NCI-H1105 (cell line): ENCODE results near the gene ELAVL2.

Source experiments
- DNase-seq: peaks from one replicate; lab custom pipeline; 2025; lab: John Stamatoyannopoulos, UW

The ELAVL2 gene

DNA sequence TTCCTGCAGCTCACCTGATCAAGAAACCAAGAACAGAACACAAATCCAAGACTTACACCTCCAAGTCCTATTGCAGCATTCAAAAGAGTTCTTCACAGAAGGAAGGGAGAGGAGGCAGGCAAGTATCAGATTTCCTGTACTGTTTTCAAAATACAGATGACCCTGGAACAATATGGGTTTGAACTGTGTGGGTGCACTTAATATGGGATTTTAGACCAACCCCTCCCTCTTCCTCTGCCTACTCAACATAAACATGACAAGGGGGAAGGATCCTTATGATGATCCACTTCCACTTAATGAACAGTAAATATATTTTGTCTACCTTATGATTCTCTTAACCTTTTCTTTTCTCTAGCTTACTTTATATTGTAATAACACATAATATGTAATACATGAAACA, 104.6 kb downstream of the ELAVL2 start:
- no peak for DNase-seq

DNA sequence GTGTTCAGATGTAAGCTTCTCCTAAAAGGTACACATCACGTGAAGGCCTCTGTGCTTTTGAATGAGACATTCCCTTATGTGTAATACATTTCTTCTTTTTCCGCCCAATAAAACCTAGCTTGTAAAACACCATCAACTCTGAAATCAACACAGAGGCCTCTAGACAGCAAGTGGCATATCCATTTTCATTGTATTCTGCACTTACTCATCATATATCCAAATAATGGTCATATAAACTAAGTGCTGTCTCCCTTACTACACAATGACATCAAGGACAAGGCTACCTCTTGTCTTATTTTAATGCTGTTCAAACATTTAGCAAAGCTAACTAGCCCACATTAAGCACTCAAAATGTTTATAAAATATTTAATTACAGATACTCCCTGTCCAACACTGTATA, 108.5 kb downstream of the ELAVL2 start:
- DNase-seq = no peak

DNA sequence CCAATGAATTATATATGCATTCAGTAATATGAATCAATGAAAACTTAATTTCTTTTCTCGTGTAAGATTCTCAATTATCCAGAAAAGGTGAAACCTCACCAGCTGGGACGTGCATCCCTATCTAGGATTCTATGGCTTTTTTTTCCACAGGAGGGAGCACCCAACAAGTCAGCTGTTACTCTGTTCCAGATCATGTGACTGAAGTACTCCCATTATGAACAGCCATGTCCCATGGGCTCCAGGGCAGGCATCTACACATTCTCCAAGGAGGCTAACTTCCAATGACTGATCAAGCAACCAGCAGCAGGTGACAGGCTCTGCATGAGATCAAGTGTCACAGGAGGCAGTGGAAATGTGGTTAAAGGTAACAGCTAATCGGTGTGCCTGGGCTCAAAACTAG, 118.8 kb downstream of the ELAVL2 start:
- no peak for DNase-seq

DNA sequence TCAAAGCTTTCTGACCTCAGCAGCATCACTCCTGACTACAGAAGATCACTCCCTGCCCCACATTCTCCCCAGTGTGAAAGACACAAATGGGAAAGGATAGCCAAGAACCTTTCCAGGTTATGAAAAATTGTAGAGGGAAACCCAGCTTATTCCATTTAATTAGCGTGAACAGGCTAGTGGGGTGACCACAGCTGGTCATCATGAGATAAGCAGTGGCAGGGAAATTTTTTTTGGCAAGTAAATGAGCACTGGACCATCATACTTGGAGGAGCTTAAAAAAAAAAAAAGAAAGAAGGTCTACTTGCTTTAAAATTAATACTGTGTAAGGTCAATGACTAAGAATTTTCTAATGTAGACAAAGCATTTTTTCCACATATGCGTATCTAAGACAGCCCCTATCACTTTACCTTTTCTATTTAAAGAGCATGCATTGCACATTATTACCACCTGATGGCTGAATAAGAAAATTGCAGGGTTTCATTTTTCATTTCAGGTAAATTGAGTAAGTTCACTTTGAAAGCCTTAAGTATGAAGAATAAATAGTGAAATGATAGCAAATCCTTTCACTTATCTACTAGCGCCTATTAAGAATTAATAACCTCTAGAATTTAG, 123.6 kb downstream of the ELAVL2 start:
- no peak for DNase-seq

DNA sequence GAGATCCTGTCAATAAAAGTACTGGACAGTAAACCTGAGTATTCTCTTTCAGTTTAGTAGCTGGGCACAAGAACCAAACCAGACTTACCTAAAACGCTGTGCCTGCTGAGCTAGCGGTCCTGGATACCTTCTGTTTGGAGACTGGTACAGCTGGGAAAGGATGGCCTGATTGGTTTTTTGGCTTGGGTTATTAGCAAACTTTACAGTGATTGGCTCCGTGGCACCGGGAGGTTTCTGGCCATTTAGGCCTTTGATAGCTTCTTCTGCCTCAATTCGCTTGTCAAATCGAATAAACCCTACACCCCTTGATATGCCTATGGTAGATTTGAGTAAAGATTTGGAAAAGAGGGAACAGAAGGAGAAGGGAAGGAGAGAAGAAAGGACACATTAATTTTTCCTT, 124.7 kb downstream of the ELAVL2 start:
- no peak for DNase-seq

DNA sequence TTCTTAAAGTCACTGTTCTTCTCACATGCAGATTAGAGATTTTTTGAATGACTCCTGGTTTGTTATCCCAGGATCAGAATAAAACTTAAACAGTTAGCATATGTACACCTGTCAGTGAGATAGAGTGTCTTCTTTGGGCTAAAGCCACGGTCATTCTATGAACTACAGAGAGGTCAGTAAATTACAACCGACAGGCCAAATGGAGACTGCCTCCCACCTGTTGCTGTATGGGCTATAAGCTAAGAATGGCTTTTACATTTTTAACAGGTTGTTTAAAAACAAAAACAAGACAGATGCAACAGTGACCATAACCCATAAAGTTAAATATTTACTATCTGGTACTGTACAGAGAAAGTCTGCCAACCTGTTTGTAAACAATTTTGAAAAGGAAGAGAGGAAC, 125.7 kb downstream of the ELAVL2 start:
- DNase-seq = no peak

DNA sequence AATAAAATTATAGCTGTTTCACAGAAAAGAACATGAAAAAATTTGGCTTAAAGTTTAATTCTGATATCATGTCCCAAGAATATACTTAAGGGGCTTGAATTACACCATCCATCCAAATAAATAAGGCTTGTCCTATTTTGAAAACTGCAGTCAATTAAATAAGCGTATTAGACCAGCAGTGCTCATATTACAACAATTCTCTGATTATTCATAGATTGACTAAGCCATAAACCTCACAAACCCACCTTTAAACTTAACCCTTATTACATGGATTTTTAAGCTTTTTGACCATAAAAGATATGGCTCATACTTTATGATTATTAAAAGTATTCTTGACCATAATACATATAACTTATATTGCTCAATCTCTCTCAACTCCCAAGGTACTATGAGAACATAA, 127.9 kb downstream of the ELAVL2 start:
- DNase-seq = no peak

DNA sequence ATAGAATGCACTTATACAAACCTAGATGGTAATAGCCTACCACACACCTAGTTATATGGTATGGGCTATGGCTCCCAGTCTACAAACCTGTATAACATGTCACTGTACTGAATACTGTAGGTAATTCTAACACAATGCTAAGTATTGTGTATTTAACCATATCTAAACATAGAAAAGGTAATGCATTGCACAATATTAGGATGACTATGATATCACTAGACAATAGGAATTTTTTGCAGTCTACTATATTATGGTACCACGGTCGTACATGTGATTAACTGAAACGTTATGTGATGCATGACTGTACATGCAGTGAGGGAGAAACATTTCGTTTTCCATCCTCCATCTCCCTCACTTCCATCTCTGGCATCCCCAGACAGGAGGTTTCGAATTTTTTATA, 130.5 kb downstream of the ELAVL2 start:
- no peak for DNase-seq

DNA sequence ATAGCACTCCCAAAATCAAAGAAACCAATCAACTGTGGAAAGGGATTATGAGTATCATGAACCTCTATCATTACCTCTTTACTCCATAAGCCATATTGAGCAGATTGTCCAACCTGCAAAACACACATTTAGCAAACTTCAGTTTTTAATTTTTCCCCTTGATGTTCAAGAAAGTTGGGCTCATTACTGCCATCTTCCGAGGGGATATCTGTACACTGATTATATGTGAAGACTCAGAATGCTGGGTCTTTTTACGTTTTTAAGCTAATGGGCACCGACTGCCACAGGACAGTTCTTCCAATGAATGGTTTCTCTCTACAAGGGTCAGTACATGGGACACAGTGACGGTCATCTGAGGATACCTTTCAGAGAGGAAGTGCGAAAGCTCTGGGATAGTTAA, 132.7 kb downstream of the ELAVL2 start:
- no peak for DNase-seq

DNA sequence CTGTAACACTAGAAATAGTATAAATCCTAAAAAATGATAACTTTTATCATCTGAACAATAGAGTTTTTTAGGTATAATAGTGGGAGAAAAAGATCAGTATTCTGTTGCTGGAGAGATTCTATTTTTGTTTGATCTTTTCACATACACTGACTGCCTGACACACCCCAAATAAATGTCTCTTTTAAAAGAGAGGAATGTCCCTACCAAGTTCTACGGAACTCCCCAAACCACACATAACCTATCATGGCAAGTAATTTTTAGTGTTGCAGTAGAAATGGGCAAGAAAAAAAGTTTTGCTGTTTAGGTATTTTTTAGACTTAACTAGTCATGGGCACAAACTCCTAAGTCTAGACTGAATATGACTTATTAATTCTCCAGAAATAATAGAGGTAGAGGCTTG, 139.1 kb downstream of the ELAVL2 start:
- no peak for DNase-seq

DNA sequence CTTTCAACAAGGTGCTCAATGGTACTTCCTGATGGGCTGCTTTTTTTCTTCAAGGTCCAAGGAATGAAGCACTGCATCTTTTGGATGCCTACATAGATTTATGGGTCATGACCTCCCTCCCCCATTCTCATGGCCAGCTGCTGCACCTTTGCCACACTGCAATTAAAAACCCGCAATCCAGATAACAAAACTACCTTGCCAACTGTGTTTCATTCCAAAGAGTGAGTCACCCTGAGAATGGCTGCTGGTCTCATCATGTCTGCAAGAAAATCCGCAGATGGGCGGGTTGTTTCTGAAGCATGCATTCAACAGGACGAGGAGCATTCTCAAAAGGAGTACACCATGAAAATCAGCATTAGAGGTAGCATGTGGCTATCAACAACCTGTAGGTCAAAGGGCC, 139.8 kb downstream of the ELAVL2 start:
- no peak for DNase-seq

DNA sequence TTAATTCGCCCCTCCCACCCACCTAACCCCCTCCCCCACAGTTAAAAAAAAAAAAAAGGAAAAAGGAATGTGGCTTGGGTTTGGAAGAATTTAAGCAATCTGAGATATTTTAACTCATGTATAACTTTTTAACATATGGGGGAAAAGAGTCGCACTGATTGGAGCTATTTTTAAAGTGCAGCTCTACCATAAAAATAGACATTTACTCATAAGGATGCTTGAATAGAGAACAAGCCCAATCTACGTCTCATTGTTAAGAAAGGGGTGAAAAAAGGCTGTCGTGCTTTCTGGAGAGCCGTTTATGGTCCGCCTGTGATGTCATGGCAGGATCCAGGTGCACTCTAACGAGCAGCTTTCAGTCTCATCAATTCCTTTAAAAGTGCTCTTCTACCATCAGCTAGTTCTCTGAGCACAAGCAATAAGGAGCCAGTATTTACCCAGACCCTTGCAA, 142.4 kb downstream of the ELAVL2 start:
- no peak for DNase-seq

DNA sequence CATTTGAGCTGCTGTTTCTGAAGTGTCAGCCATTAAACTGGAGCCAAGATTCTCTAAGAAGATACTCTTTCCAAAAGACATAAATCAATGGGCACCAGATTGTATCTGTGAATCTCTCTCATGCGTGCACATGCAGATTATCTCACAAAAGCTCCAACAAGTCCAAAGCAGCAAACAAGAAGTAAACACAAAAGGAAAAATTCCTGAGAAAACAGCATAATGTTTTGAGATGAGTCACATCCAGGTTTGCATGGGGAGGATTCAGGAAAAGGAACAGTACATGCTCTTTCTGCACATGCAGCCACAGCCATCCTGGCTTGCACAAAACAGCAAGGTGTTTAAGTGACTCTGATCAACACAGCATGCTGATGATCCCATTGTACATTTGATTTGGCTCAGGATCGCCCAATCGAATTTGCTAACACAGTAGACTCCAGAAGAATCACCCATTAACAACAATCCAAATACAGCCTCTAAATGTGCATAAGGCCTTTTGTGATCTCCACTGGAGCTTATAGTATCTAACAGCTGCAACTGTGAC, 143.1 kb downstream of the ELAVL2 start:
- DNase-seq = no peak

DNA sequence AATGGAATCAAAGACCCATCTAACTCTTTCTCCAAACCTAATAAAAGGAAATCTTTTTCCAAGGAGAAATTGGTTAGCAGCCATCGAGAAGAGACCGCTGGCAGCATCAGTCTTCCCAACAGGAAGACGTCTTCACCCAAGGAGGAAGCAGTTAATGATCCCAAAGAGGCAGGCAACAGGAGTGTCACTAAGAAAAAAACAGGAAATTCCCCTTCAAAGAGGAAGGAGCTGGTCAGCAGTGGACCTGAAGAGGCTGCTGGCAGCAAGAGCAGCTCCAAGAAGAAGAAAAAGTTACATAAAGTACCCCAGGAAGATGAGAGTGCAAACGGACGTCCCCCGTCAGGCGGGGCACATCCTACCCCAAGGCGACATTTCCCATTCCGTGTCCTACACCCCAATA, 143.7 kb downstream of the ELAVL2 start:
- no peak for DNase-seq

DNA sequence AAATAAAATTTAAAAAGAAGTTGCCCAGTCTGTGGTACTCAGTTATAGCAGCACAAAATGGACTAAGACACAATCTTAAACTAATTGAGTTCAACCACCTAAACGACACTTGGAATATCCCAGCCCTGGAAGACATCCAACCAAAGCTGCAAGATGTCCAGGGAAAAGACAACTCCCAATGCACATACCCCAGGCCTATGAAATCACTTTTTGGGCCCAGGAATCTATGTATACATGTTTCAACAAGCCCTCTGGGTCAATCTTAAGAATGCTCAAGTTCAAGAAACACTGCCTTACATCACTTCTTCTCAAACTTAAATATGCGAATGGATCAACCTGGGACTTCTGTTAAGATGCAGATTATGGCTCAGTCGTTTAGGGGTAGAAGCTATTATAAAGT, 148.6 kb downstream of the ELAVL2 start:
- DNase-seq = no peak

DNA sequence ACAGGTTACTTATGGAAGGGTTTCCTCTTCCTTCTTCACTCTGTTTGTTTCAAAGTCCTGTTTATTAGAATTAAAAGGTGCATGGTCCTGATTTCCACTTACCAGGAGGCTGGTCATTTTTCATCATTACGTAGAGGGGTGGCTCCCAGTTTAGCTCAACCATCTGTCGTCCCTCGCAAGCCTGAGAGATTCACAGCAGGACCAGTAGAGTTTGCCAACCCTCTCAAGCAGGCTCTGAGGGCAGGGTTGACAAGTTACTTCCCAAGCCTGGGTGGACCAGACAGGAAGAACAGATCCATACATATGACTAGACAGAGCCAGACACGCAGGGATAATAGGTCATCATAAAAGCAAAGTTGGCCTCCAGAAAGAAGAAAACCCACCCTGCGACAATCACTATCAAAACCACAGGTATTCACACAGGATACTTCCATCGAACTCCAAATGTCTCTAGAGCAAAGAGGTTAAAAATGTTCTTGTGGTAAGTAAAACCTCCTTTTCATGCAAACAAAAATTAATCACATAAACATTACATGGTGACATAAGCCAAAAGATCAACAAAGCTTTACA, 151.9 kb downstream of the ELAVL2 start:
- DNase-seq = no peak

DNA sequence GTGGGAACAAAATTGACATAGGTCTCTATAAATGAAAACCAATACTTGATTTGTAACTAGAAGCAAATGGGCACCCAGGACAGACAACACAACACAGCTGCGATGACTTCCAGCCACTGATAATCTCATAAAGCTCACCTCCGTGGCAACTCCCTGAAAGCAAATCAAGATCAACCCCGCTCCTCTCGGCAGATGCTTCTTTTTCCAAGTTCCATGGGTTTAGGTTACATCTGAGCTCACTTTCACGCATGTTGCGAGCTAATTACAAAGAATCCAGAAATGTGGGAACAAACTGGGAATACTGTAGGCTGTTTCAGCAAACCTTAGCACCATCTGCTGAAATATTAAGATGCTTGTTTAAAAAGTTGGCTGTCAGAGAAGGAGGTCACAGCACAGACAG, 153.9 kb downstream of the ELAVL2 start:
- no peak for DNase-seq

DNA sequence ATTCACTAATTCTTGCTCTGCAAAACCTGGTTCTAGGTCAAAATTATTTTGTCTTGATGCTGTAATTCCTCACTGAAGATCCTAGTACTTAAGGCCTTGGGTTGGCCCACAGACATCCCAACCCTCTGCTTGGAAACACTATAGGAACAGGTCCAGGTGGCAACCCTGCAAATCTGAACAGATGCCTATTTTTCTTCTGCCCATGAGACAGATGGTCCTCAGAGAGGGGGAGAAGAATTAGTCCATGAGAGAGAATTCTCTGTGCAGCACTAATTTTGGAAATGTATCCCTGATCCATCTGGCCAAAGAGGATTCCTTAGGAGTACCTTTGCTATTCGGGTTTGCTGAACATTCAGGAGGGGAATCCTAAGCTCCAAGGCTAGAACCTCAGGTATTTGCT, 156.3 kb downstream of the ELAVL2 start:
- DNase-seq = no peak

DNA sequence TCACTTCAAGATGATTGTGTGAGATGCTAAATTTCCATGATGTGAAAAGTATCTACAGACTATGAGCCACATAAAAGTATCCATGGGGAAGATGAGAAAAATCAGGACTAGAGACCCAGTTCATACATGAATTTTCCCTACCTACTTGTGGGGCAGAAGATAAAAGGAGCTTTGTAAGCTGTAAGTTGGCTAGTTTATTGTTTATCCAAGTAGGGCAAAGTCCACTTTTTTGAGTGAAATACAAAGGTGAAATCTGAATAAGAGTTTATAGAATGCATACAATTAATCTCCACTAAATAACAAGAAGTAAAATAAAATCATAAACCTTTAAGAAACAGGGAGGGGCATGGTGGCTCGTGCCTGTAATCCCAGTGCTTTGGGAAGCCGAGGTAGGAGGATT, 160.4 kb downstream of the ELAVL2 start:
- DNase-seq = no peak

DNA sequence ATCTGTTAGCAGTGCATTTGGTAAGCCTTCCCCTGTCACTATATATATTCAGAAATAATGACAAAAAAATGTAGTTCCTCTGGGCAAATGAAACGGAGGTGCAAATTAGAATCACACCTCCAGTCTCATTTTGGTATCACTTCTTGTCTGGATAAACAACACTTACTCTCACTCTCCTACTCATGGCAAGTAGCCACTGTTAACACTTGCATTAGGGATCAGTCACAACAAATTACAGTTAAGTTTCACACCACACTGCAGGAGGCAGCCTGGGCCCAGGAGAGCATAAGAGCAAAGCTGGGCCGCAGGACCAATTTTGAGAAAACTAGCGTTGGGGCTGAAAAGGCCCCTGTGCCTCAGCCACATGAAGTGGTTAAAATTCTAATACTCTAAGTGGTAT, 161.0 kb downstream of the ELAVL2 start:
- DNase-seq = no peak

DNA sequence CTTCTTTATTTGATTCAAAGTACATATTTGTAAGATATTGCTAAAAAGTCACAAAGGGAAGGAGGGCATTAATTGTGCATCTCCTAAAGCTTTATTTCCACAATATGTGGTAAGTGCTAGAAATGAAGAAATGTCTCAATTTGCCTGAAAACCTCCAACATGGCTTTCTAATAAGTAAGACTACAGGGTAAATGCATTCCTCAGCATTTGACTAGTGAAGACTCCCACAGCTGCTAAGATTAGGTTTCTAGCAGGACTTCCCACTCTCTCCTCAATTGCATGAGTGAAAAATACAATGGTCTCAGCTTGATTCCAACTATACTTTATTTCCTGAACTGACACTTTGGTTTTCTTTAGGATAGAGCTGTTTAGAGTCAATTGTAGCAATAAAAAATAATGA, 162.1 kb downstream of the ELAVL2 start:
- no peak for DNase-seq

DNA sequence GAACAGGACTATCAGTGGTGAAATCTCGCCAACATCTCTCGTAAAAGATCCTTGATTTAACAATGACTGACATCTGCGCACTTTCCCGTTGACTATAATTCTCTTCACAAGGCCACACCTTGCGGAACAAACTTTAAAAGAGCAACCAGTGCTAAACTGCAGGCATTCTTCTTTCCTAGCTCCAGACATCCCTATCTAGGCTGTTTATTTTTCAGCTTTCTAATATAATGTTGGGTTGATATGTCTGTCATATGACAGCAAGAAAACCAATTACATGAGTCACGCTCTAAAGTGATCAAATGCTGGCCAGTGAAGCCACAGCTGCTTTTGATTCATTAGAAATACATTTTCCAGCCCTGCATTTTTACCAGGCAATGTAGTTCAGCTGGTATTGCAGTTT, 162.5 kb downstream of the ELAVL2 start:
- DNase-seq = no peak

DNA sequence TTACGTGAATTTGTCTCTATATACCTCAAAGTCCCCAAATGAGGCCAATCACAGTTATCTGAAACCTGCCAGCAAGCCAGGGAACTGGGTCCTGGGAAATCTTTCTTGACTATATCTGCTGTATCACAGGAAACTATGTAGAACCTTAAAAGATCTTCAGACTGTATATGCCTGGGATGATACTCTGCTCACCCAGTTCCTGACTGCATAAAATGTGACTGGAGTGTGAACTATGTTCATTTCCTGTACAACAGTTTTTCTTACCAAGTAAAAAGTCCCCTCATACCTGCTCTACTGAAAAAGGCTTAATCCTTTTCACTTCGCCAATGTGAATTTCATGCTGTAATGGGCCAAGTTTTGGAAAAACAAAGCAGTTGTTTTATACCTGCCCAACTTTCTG, 162.9 kb downstream of the ELAVL2 start:
- DNase-seq = no peak

DNA sequence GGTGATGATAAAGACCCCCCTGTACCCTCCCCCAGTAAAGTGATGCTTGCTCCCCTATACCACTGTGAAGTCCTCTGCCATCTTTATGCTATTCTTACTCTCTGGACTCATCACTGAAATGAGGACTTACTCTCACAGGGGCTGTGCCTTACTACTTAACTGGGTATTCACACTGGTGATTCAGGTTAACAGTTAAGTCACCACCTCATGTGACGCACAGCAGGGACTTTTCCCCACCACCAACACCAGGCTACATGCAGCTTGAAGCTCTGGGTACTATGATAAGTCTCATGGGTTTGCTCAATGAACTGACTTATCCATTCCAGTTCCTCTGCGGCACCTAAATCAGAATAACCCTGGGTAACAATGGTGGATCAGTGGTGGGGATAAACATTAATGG, 163.7 kb downstream of the ELAVL2 start:
- no peak for DNase-seq
